Neural progenitor cell (in vitro differentiated cells): ENCODE measurements around the gene HTRA2. TPM values are rescaled to one million over a fixed set of nuclear protein-coding genes. Genes with fewer than 3 reads are reported as not detected.
A peak's percentile ranks its signal among the peaks of the same experiment; 100 is the strongest.

Experiments used
- DNase-seq: peaks from one replicate; pipeline ENCODE4 v3.0.0-alpha.2; 2016; ENCODE audit warnings: low spot score
- H2AFZ ChIP-seq: fragments of 200-600 bp; sonication (generic); replicated peaks from 2 replicates; pipeline ENCODE4 v1.6.1; 2016; ENCODE audit warnings: antibody characterized with exemption
- H3F3A ChIP-seq: fragments of 200-600 bp; sonication (generic); 2 replicates; pipeline ENCODE4 v1.6.1; 2016; ENCODE audit warnings: antibody characterized with exemption, low read depth
- H3K27ac ChIP-seq: fragments of 200-600 bp; sonication (generic); 2 replicates; pipeline ENCODE4 v1.5.1; 2016; ENCODE audit warnings: mild to moderate bottlenecking
- H3K27me3 ChIP-seq: fragments of 200-600 bp; sonication (generic); 2 replicates; pipeline ENCODE4 v1.6.1; 2016; ENCODE audit warnings: mild to moderate bottlenecking, moderate library complexity
- H3K36me3 ChIP-seq: fragments of 200-600 bp; sonication (generic); 2 replicates; pipeline ENCODE4 v1.5.1; 2016
- H3K4me1 ChIP-seq: fragments of 200-600 bp; sonication (generic); 2 replicates; pipeline ENCODE4 v1.6.1; 2016; ENCODE audit warnings: mixed run types
- H3K4me2 ChIP-seq: fragments of 200-600 bp; sonication (generic); 2 replicates; pipeline ENCODE4 v1.6.1; 2016
- H3K4me3 ChIP-seq: fragments of 200-600 bp; sonication (generic); 2 replicates; pipeline ENCODE4 v1.5.1; 2016
- H3K79me2 ChIP-seq: fragments of 200-600 bp; sonication (generic); 2 replicates; pipeline ENCODE4 v1.6.1; 2016; ENCODE audit warnings: low read depth
- H3K9ac ChIP-seq: fragments of 200-600 bp; sonication (generic); 2 replicates; pipeline ENCODE4 v1.6.1; 2016
- H3K9me3 ChIP-seq: fragments of 200-600 bp; sonication (generic); 2 replicates; pipeline ENCODE4 v1.5.1; 2016; ENCODE audit warnings: low read depth
- H4K20me1 ChIP-seq: fragments of 200-600 bp; sonication (generic); 2 replicates; pipeline ENCODE4 v1.6.1; 2016; ENCODE audit warnings: low read depth
- H3K27ac Mint-ChIP-seq: 3 replicates; pipeline ENCODE4 v1.8.0; 2021; ENCODE audit warnings: mixed read lengths
- H3K27me3 Mint-ChIP-seq: 2 replicates; pipeline ENCODE4 v1.8.0; 2022; ENCODE audit warnings: low read depth, mild to moderate bottlenecking, inconsistent platforms, moderate library complexity, mixed read lengths; ENCODE audit not compliant: insufficient read depth
- H3K36me3 Mint-ChIP-seq: 3 replicates; pipeline ENCODE4 v1.8.0; 2021; ENCODE audit warnings: mixed read lengths
- H3K4me1 Mint-ChIP-seq: 3 replicates; pipeline ENCODE4 v1.8.0; 2021; ENCODE audit warnings: mixed read lengths
- H3K4me3 Mint-ChIP-seq: 3 replicates; pipeline ENCODE4 v1.8.0; 2021; ENCODE audit warnings: mild to moderate bottlenecking, moderate library complexity, mixed read lengths
- H3K9me3 Mint-ChIP-seq: 3 replicates; pipeline ENCODE4 v1.8.0; 2020; ENCODE audit warnings: mixed read lengths
- EZH2 ChIP-seq: fragments of 200-600 bp; sonication (generic); IDR thresholded peaks from 2 replicates; pipeline ENCODE4 v1.6.1; 2017; ENCODE audit warnings: antibody characterized with exemption, mild to moderate bottlenecking, moderate library complexity
- EZH2phosphoT487 ChIP-seq: fragments of 200-600 bp; sonication (generic); IDR thresholded peaks from 2 replicates; pipeline ENCODE4 v1.6.1; 2017; ENCODE audit warnings: antibody characterized with exemption
- total RNA-seq: library from RNA; depleted of rRNA; stranded (reverse); fragments of >200 nt; gene quantifications from 2 replicates; pipeline ENCODE4 v1.2.3, GENCODE V29; 2015; ENCODE audit warnings: low replicate concordance
- TF ChIP-seq, protein P1 (sequence below): fragments of 200-600 bp; sonication (generic); IDR thresholded peaks from 2 replicates; pipeline ENCODE4 v1.5.1; 2017; ENCODE audit warnings: antibody characterized with exemption, mild to moderate bottlenecking

Gene HTRA2
- total RNA-seq, 1 donor from 2014 or later: 18.5 TPM

DNA sequence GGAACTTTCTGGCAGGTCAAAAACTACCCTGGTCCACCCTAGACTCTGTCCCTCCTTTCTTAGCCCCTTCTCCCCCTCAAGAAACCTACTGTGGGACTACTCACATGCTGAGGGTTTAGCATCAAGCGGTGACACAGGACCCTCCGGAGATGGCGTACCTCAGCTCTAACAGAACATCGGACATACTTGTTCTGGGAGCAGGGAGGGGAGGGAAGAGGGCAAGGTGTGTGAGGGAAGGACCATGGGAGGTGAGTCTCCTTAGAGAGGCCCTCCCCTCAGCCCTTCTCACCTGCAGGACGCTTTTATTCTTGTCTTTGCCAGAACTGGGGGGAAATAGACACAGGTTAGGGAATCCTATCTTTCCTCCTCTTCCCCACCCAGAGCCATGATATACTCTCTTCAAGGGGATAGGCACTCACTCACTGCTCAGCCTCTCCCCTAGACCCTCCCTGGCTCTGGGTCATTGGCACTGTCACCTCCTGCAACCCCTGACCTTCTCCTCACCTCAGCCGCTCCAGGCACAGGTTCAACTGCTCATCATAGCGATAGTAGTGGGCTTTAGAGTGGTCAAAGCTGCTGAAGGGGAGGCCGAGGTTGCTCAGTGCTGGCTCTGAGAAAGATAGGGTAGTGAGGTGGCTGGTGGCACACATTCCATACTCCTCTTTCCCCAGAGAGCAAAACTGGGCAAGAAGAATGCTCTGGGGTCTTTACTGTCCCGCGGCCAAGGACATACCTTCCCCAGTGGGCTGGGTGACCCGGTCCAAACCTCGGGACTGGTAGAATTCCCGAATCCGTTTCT, 24.1 kb upstream of the HTRA2 start:
- Histone ChIP-seq H3K27me3 (peaks cover 82% of the 10 kb centered on the region), H3K9me3 (no peaks in the 10 kb centered on the region), H3K9ac (no peak overlapping the region), H3K4me2 (no peak overlapping the region), H3K36me3 (no peaks in the 10 kb centered on the region), H2AFZ (no peak overlapping the region), H3K4me1 (peaks cover 22% of the 10 kb centered on the region), H3K27ac (no peak overlapping the region), H3K79me2 (peaks cover 13% of the 10 kb centered on the region), H3K4me3 (no peak overlapping the region), H3F3A (peaks cover 41% of the 10 kb centered on the region), H4K20me1 (peaks cover 11% of the 10 kb centered on the region)
- Mint-ChIP-seq H3K27ac (no peak overlapping the region), H3K4me3 (peak overlapping the region; percentile 49), H3K36me3 (peaks cover 21% of the 10 kb centered on the region), H3K27me3 (peaks cover 70% of the 10 kb centered on the region), H3K9me3 (peaks cover 4% of the 10 kb centered on the region), H3K4me1 (peaks cover 40% of the 10 kb centered on the region)
- DNase-seq: no peak
- TF ChIP-seq EZH2phosphoT487: no peak
- no peak for TF ChIP-seq EZH2
- TF ChIP-seq, protein P1, sequence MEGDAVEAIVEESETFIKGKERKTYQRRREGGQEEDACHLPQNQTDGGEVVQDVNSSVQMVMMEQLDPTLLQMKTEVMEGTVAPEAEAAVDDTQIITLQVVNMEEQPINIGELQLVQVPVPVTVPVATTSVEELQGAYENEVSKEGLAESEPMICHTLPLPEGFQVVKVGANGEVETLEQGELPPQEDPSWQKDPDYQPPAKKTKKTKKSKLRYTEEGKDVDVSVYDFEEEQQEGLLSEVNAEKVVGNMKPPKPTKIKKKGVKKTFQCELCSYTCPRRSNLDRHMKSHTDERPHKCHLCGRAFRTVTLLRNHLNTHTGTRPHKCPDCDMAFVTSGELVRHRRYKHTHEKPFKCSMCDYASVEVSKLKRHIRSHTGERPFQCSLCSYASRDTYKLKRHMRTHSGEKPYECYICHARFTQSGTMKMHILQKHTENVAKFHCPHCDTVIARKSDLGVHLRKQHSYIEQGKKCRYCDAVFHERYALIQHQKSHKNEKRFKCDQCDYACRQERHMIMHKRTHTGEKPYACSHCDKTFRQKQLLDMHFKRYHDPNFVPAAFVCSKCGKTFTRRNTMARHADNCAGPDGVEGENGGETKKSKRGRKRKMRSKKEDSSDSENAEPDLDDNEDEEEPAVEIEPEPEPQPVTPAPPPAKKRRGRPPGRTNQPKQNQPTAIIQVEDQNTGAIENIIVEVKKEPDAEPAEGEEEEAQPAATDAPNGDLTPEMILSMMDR: no peak

DNA sequence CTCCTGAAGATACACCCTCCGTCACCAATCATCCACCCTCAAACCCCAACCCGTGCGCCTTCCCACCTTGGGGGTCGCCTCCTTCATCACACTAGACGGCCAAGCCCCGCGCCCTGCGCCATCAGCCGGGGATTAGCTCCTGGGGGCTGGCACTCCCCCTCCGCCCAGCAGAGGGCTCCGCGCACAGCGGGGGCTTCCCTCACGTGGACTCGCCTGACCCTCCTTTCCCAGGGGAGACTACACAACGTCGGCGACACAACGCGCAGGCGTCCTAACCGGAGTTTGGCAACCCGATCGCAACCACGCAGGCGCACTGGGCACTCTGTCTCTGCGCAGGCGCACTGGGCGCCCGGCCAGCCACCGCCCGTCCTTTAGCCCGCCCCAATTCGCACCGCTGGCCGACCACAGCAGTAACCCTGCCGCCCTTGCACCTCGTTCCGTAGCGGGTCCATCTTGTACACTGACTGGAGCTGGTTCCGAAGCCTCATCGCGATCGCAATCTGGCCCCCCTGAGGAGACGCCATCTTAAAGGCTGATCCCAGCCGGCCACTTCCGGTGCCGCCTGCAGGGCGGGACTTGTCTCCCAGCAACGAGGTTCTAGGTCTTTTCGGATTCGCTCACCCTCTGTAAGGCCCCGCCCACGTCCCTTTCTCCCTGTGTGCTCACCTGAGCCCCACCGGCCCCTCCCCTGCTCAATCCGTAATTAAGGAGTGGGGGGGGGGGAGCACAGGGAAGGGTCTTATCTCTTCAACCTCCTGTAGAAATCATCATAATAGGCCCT, 22.4 kb upstream of the HTRA2 start, which contains the start of gene PCGF1:
TSS of gene PCGF1 (minus strand) at position 551 of the 781 bp plus-strand sequence. CDS start at position 524, 27 bp downstream.
- peak; percentile 99 for DNase-seq
- peaks cover 13% of the 10 kb centered on the region for H3K79me2 ChIP-seq
- Mint-ChIP-seq H3K4me3 (peak within 1 kb of the TSS; percentile 99), H3K4me1 (peaks cover 30% of the 10 kb centered on the region), H3K27me3 (peaks cover 70% of the 10 kb centered on the region), H3K27ac (peak within 1 kb of the TSS; percentile 100), H3K9me3 (peaks cover 3% of the 10 kb centered on the region), H3K36me3 (peaks cover 21% of the 10 kb centered on the region)
- peak within 1 kb of the TSS; percentile 23 for H3K27ac ChIP-seq
- H2AFZ ChIP-seq: peak within 1 kb of the TSS; percentile 94
- peak within 1 kb of the TSS; percentile 69 for H3K4me3 ChIP-seq
- no peaks in the 10 kb centered on the region for H3K36me3 ChIP-seq
- H4K20me1 ChIP-seq: no peaks in the 10 kb centered on the region
- H3F3A ChIP-seq: peaks cover 33% of the 10 kb centered on the region
- peak within 1 kb of the TSS; percentile 89 for H3K4me2 ChIP-seq
- TF ChIP-seq, protein P1: peak; percentile 51
- TF ChIP-seq EZH2phosphoT487 (no peak), EZH2 (no peak)
- H3K9ac ChIP-seq: peak within 1 kb of the TSS; percentile 48
- H3K4me1 ChIP-seq: peaks cover 13% of the 10 kb centered on the region
- peaks cover 82% of the 10 kb centered on the region for H3K27me3 ChIP-seq
- H3K9me3 ChIP-seq: no peaks in the 10 kb centered on the region

DNA sequence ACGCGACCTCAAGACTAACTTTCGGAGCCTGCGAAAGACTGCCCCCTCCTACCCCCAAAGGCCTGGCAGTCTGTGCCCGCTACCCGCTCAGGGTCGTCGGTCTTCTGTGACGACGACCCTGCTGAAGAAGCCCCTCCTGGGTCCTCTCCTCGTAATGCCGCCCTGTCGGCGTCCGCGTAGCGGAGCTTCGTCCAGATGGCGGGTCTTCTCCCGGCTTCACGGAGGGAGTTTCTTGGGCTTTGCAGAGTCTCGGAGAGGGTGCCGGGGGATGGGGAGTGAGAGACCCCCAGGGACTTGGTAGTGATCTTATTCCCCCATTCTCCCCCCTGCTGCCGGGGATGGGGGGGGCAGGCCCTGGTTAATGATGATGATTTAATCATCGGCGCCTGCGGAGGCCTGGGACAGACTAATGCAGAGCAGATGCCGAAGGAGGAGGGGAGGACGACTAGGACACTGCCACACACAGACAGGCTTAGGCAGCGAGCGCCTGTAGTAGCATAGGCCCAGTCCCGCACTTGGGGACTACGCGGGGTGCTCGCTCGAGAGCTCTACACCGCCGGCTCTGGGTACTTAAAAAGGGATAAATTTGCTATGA, 21.7 kb upstream of the HTRA2 start:
- Histone ChIP-seq H3K36me3 (no peaks in the 10 kb centered on the region), H3K27ac (no peak overlapping the region), H3K9ac (no peak overlapping the region), H3K9me3 (no peaks in the 10 kb centered on the region), H3K79me2 (peaks cover 13% of the 10 kb centered on the region), H2AFZ (peak overlapping the region; percentile 94), H3K4me3 (peak overlapping the region; percentile 69), H3K4me1 (peaks cover 14% of the 10 kb centered on the region), H3F3A (peaks cover 39% of the 10 kb centered on the region), H3K4me2 (peak overlapping the region; percentile 89), H3K27me3 (peaks cover 82% of the 10 kb centered on the region), H4K20me1 (peaks cover under 1% of the 10 kb centered on the region)
- Mint-ChIP-seq H3K4me1 (peaks cover 31% of the 10 kb centered on the region), H3K4me3 (peak overlapping the region; percentile 99), H3K27ac (no peak overlapping the region), H3K36me3 (peaks cover 21% of the 10 kb centered on the region), H3K9me3 (peaks cover 3% of the 10 kb centered on the region), H3K27me3 (peaks cover 71% of the 10 kb centered on the region)
- TF ChIP-seq EZH2phosphoT487: no peak
- peak; percentile 52 for TF ChIP-seq EZH2
- peak; percentile 56 for DNase-seq
